DOHH2 (cell line): Measurements from ENCODE around the gene DSC2.

Experiments
- H3F3A ChIP-seq: fragments of 200-600 bp; sonication (generic), shearing (Covaris generic); 2 replicates; pipeline ENCODE4 v1.6.0; 2016; ENCODE audit warnings: antibody characterized with exemption, mild to moderate bottlenecking; ENCODE audit not compliant: control insufficient read depth, insufficient read depth
- H3K27ac ChIP-seq: fragments of 200-600 bp; sonication (generic); 2 replicates; pipeline ENCODE4 v1.5.1; 2014; ENCODE audit warnings: low read depth, mild to moderate bottlenecking, low read length, moderate library complexity
- H3K27me3 ChIP-seq: fragments of 200-600 bp; sonication (generic); 2 replicates; pipeline ENCODE4 v1.6.1; 2014; ENCODE audit warnings: mild to moderate bottlenecking, low read length, mixed read lengths; ENCODE audit not compliant: control insufficient read depth
- H3K36me3 ChIP-seq: fragments of 200-600 bp; sonication (generic); 2 replicates; pipeline ENCODE4 v1.6.1; 2014; ENCODE audit warnings: mild to moderate bottlenecking, low read length, moderate library complexity, mixed read lengths; ENCODE audit not compliant: control insufficient read depth
- H3K4me1 ChIP-seq: fragments of 200-600 bp; sonication (generic); 2 replicates; pipeline ENCODE4 v1.6.1; 2014; ENCODE audit warnings: mild to moderate bottlenecking, low read length, mixed read lengths; ENCODE audit not compliant: control insufficient read depth
- H3K4me2 ChIP-seq: fragments of 200-600 bp; sonication (generic); 2 replicates; pipeline ENCODE4 v1.6.0; 2014; ENCODE audit warnings: mild to moderate bottlenecking, low read length, moderate library complexity
- H3K4me3 ChIP-seq: fragments of 200-600 bp; sonication (generic); 2 replicates; pipeline ENCODE4 v1.5.1; 2014; ENCODE audit warnings: mild to moderate bottlenecking, low read length, mixed read lengths
- H3K79me2 ChIP-seq: fragments of 200-600 bp; sonication (generic); 2 replicates; pipeline ENCODE4 v1.6.1; 2014; ENCODE audit warnings: mild to moderate bottlenecking, low read length, mixed read lengths; ENCODE audit not compliant: control insufficient read depth
- H3K9me2 ChIP-seq: fragments of 200-600 bp; sonication (generic); replicated peaks from 2 replicates; pipeline ENCODE4 v1.6.1; 2014; ENCODE audit warnings: mild to moderate bottlenecking, low read length, mixed read lengths; ENCODE audit not compliant: control insufficient read depth
- H3K9me3 ChIP-seq: fragments of 200-600 bp; sonication (generic); 2 replicates; pipeline ENCODE4 v1.6.1; 2014; ENCODE audit warnings: antibody characterized with exemption, low read length, mixed read lengths; ENCODE audit not compliant: control insufficient read depth, insufficient read depth
- H4K20me1 ChIP-seq: fragments of 200-600 bp; sonication (generic); 2 replicates; pipeline ENCODE4 v1.6.0; 2014; ENCODE audit warnings: low read depth, mild to moderate bottlenecking, antibody characterized with exemption, low read length, moderate library complexity; ENCODE audit not compliant: control insufficient read depth, insufficient read depth
- CTCF ChIP-seq: fragments of 200-600 bp; sonication (generic); IDR thresholded peaks from one replicate; pipeline ENCODE4 v1.5.1; 2014; ENCODE audit warnings: antibody characterized with exemption, mild to moderate bottlenecking, low read depth, low read length; ENCODE audit not compliant: poor library complexity, severe bottlenecking
- EZH2phosphoT487 ChIP-seq: fragments of 200-600 bp; sonication (generic); IDR thresholded peaks from 2 replicates; pipeline ENCODE4 v1.6.1; 2017; ENCODE audit warnings: borderline replicate concordance, mild to moderate bottlenecking, antibody characterized with exemption, low read length, moderate library complexity, mixed read lengths

The DSC2 gene

DNA sequence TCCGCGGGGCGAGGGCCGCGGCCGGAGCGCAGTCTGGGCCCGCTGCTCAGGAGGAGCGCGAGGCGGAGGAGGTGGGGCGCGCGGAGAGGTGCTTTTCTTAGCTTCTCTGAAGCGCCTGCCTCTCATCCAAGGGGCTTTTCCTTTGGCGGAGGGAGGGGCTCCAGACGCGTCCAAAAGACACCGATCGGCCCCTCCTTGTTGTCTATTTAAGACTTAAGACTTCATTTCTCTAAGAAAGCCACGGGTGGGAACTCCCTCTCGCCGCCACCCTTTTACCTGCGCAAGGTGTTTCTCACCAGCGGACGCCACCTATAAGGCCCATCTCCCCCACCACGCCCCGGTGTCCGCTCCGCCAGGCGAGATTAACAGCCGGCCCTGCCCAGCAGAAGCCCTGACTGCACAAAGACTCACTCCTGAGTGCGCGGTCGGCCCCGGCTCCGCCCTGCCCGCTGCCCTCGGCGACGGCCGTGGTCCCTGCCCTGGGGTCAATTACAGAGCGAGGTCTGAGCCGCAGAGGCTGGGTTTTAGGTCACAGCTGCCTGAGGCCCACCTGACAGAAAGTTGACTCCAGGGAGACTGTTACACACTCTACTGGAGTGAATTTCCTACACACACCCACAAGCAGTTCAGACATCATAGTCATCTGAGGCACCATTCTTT is at the start of gene DSC2:
TSS of gene DSC2 (minus strand) at position 397 of the 660 bp plus-strand sequence. CDS start 450 bp downstream, outside the sequence.
- Histone ChIP-seq H3K9me2 (no peaks in the 10 kb centered on the region), H4K20me1 (no peaks in the 10 kb centered on the region), H3K4me1 (no peaks in the 10 kb centered on the region), H3K36me3 (no peaks in the 10 kb centered on the region), H3K27me3 (no peaks in the 10 kb centered on the region), H3K4me2 (no peak within 1 kb of the TSS), H3K4me3 (no peak within 1 kb of the TSS), H3K27ac (no peak within 1 kb of the TSS), H3K79me2 (no peaks in the 10 kb centered on the region), H3F3A (no peaks in the 10 kb centered on the region), H3K9me3 (no peaks in the 10 kb centered on the region; the same call in 1 of the 2 replicates)
- TF ChIP-seq CTCF (no peak), EZH2phosphoT487 (no peak)

DNA sequence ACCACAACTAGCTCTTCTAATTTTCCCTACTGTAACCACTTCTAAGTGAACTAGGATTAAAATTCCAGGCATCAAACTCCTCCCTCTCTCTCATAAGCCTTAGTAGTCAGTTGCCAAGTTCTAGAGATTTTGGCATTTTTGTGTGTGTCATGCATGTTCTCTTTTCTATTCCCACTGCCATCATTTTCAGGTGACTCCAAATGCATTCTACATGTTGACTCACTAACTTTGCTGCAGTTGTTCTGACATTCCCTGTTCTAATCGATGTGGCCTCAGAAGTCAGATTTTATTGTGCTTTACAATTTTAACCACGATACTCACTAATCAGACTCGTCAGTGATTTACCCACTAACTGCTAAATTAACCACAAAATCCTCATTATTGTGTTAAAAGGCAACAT is 47.1 kb upstream of the DSC2 start:
- peaks cover 4% of the 10 kb centered on the region; the same call in 1 of the 2 replicates for H3K9me3 ChIP-seq
- no peaks in the 10 kb centered on the region for H3K9me2 ChIP-seq
- no peaks in the 10 kb centered on the region for H3F3A ChIP-seq
- no peaks in the 10 kb centered on the region for H3K4me1 ChIP-seq
- no peak overlapping the region for H3K4me2 ChIP-seq
- no peak overlapping the region for H3K27ac ChIP-seq
- no peak overlapping the region for H3K4me3 ChIP-seq
- no peaks in the 10 kb centered on the region for H3K79me2 ChIP-seq
- TF ChIP-seq EZH2phosphoT487 (no peak), CTCF (no peak)
- H4K20me1 ChIP-seq, result no peaks in the 10 kb centered on the region
- H3K27me3 ChIP-seq, result no peaks in the 10 kb centered on the region
- H3K36me3 ChIP-seq, result no peaks in the 10 kb centered on the region

- Histone ChIP-seq H3K36me3 (no peaks in the 10 kb centered on the region), H3K27me3 (no peaks in the 10 kb centered on the region), H3K79me2 (no peaks in the 10 kb centered on the region), H3K4me1 (no peaks in the 10 kb centered on the region), H3K9me2 (no peaks in the 10 kb centered on the region), H3K4me2 (no peak overlapping the region), H3F3A (no peaks in the 10 kb centered on the region), H3K27ac (no peak overlapping the region), H4K20me1 (no peaks in the 10 kb centered on the region), H3K9me3 (peaks cover 4% of the 10 kb centered on the region; the same call in 1 of the 2 replicates), H3K4me3 (no peak overlapping the region)
- TF ChIP-seq CTCF, result no peak
- TF ChIP-seq EZH2phosphoT487, result no peak
Observed at GRCh38 chr18:31148600-31148999, 46.4 kb upstream of the DSC2 start.
